T-helper 1 cell treated with Interleukin-12 subunit alpha and Interleukin-12 subunit beta and Interleukin-4 antibody, amounts not matched to agents 30 μg/mL and 1 μg/mL, for 36 hours (primary cell): ENCODE results near the gene IL17RB.
A peak's percentile ranks its signal among the peaks of the same experiment; 100 is the strongest.

Experiments used
- H3K27ac Mint-ChIP-seq: one replicate; pipeline ENCODE4 v1.8.0; 2021; ENCODE audit warnings: mild to moderate bottlenecking, mixed read lengths
- H3K27me3 Mint-ChIP-seq: one replicate; pipeline ENCODE4 v1.8.0; 2021; ENCODE audit warnings: low read depth, mixed read lengths
- H3K36me3 Mint-ChIP-seq: one replicate; pipeline ENCODE4 v1.8.0; 2021; ENCODE audit warnings: low read depth, mixed read lengths
- H3K4me1 Mint-ChIP-seq: one replicate; pipeline ENCODE4 v1.8.0; 2021; ENCODE audit warnings: low read depth, mixed read lengths
- H3K4me3 Mint-ChIP-seq: one replicate; pipeline ENCODE4 v1.8.0; 2021; ENCODE audit warnings: mild to moderate bottlenecking, moderate library complexity, mixed read lengths
- H3K9me3 Mint-ChIP-seq: one replicate; pipeline ENCODE4 v1.8.0; 2021; ENCODE audit warnings: mixed read lengths

Gene IL17RB, protein sequence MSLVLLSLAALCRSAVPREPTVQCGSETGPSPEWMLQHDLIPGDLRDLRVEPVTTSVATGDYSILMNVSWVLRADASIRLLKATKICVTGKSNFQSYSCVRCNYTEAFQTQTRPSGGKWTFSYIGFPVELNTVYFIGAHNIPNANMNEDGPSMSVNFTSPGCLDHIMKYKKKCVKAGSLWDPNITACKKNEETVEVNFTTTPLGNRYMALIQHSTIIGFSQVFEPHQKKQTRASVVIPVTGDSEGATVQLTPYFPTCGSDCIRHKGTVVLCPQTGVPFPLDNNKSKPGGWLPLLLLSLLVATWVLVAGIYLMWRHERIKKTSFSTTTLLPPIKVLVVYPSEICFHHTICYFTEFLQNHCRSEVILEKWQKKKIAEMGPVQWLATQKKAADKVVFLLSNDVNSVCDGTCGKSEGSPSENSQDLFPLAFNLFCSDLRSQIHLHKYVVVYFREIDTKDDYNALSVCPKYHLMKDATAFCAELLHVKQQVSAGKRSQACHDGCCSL

DNA sequence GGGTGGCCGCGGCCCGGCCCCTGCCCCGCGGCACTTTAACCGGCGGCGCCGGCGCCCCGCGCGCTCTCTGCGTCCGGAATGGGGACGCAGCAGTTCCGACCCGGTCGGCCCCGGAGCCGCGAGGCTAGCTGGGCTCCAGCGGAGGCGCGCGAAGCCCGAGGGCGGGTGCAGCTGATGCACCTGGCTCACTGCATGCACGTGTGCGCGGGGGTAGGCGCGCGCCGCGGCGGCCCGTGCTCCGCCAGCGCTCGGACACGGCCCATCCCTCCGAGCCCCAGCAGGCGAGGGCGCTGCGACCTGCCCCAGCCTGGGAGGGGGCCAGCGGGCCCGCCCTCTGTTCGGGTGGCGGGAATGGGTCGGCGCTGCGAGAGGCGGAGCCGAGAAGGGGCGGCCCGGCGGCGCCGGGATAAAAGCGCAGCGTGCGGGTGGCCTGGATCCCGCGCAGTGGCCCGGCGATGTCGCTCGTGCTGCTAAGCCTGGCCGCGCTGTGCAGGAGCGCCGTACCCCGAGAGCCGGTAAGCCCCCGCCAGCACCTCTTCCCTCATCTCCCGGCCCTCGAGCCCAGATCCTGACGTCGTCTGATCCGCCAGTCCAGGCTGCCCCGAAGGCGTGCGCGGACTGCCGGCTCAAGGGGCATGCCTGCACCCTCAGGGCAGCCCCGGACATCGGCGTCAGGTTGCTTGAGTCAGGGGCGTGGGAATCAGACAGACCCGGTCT is at the start of gene IL17RB, which contains the start of gene CHDH:
Gene IL17RB (plus strand): TSS at position 435 of the 717 bp plus-strand sequence. CDS start 21 bp downstream, at position 456.
Gene CHDH (minus strand): TSS at position 286 of the 717 bp plus-strand sequence. CDS start 22,411 bp downstream, outside the sequence.
- H3K4me3 Mint-ChIP-seq, result peak within 1 kb of the TSS; percentile 63
- no peak within 1 kb of the TSS for H3K27ac Mint-ChIP-seq
- H3K36me3 Mint-ChIP-seq, result no peaks in the 10 kb centered on the region
- no peaks in the 10 kb centered on the region for H3K4me1 Mint-ChIP-seq
- H3K9me3 Mint-ChIP-seq, result no peaks in the 10 kb centered on the region
- peaks cover 67% of the 10 kb centered on the region for H3K27me3 Mint-ChIP-seq

DNA sequence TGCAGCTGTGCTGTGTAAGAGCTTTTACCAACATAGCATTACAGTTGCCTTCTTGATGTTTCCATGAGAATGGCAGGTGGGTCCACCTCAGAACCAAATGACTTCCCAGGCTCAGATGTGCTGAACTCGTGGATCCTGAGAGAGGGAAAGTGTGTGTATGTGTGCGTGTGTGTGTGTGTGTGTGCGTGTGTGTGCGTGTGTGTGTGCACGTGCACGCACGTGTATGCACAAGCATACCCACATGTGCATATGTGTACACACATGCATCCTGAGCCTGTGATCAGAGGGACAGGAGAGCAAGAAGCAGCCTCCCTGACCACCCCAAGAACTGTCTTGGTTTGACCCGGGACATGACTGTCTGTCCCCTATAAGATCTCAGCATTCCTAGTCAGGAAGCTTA is 48.2 kb upstream of the IL17RB start:
- Mint-ChIP-seq H3K27ac (no peak overlapping the region), H3K4me3 (no peak overlapping the region), H3K36me3 (no peaks in the 10 kb centered on the region), H3K4me1 (no peaks in the 10 kb centered on the region), H3K9me3 (no peaks in the 10 kb centered on the region), H3K27me3 (peaks cover 12% of the 10 kb centered on the region)

DNA sequence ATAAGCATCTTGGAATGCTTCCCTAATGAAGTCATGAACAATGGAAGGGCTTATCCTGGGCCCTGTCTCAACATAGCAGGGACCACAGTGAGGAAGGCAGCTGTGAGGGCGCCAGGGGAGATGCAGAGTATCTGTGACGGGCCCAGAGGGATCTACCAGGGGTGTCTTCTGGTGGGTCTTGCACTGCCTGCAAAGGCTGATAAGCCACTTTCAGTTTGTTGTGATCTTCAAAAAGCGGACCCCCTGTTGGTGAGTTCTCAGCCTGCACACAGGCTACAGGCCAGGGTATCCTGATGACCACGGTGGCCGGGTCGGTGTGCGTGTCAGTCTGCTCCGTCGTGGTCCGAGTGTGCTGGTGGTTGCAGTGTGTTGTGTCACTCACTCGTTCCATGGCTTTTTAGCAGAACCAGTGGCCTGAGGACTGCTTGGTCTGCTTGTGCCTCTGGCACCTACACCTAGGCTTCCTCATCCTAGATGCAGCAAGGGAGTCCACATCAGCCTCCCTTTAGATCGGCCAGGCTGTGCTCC is 47.0 kb upstream of the IL17RB start:
- no peaks in the 10 kb centered on the region for H3K9me3 Mint-ChIP-seq

DNA sequence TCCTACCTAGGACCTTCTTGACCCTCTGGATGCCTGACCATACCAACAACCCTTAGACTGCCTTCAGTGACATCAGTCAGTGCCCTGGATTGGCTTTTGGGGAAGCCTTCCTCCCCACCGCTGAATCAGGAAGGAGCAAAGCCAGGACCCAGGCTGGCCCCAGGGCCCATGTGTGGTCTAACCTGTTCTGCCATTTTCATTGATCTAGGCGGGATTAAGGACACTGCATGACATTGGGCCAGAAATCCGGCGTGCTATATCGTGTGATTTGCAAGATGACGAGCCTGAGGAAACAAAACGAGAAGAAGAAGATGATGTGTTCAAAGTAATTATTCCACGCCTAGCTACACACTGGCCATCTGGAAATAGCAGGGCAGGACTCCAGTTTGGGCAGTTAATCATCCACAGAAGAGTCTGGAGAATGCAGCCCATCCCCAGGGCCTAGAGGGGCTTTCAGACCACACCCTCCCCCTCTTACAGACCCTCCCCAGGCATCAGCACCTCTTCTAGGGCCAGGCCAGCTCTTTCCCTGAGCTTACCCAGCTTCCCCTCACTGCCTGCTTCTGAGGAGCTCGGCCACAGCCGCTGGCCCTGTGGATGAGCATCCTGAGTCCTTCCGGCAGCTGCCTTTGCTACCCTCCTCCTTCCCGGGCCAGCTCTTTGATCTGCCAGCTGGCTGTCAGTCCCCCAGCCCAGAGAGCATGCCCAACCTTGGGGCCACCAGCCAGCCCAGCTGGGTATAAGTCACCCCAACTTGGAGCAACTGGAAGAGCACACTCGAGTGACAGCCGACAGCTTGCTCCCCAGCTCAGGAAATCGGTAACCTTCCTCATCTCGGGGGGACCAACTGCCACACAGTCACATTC is 46.1 kb upstream of the IL17RB start:
- no peak overlapping the region for H3K27ac Mint-ChIP-seq
- peaks cover 7% of the 10 kb centered on the region for H3K27me3 Mint-ChIP-seq
- H3K9me3 Mint-ChIP-seq, result no peaks in the 10 kb centered on the region
- no peaks in the 10 kb centered on the region for H3K36me3 Mint-ChIP-seq
- no peak overlapping the region for H3K4me3 Mint-ChIP-seq
- no peaks in the 10 kb centered on the region for H3K4me1 Mint-ChIP-seq

More for the DNA sequence above, 47.0 kb upstream of the IL17RB start:
- Mint-ChIP-seq H3K36me3 (no peaks in the 10 kb centered on the region), H3K27me3 (peaks cover 12% of the 10 kb centered on the region), H3K27ac (no peak overlapping the region), H3K4me3 (no peak overlapping the region), H3K4me1 (no peaks in the 10 kb centered on the region)

DNA sequence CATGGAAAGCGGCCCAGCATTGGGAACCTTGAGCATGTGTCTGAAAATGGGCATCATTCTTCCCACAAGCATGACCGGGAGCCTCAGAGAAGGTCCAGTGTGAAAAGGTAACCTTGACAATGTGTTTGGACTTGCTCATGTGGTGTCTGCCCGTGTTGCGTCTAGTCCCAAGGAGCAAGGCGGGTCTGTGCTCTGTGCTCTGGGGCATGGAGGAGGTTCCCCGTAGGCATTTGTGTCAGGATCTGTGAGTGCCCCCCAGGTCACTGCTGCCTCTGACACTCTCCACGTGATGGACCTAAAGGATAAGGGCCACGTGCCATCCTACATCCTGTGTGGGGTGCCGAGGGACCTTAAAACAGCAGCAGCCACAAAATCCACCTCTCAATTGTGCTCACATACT is 45.0 kb upstream of the IL17RB start:
- H3K36me3 Mint-ChIP-seq, result no peaks in the 10 kb centered on the region
- peaks cover 7% of the 10 kb centered on the region for H3K27me3 Mint-ChIP-seq
- no peak overlapping the region for H3K27ac Mint-ChIP-seq
- H3K9me3 Mint-ChIP-seq, result no peaks in the 10 kb centered on the region
- H3K4me3 Mint-ChIP-seq, result no peak overlapping the region
- no peaks in the 10 kb centered on the region for H3K4me1 Mint-ChIP-seq

DNA sequence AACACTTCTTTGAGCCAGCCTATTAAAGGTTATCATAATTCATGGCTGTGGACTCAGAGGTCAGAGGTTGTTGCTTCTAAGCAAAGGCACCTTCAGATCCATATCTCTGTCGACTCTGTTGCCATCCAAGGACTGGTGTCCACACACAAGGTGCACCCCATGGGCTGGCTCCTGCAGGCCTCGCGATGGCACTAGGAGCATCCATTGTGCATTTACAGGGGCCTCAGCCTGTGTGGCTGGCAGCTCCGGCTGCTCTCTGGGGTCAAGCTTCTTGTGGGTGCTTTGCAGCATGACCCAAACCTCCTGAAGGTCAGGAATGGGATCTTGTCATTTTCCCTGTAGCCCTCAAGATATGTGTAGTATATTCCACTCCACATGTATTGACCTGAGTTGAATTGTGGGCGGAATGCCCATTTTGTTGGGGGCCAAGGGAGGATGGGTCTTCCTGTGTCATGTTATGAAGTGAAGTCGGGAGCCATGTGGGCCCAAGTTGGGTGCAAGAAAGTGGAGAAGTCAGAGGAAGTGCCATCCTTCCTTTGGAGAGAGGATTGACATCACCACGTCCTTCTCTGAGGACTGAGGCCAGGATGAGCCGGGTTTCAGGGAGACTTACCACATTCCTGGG is 44.0 kb upstream of the IL17RB start:
- Mint-ChIP-seq H3K27ac (no peak overlapping the region), H3K4me1 (no peaks in the 10 kb centered on the region), H3K27me3 (peaks cover 2% of the 10 kb centered on the region), H3K4me3 (no peak overlapping the region), H3K9me3 (no peaks in the 10 kb centered on the region), H3K36me3 (no peaks in the 10 kb centered on the region)

DNA sequence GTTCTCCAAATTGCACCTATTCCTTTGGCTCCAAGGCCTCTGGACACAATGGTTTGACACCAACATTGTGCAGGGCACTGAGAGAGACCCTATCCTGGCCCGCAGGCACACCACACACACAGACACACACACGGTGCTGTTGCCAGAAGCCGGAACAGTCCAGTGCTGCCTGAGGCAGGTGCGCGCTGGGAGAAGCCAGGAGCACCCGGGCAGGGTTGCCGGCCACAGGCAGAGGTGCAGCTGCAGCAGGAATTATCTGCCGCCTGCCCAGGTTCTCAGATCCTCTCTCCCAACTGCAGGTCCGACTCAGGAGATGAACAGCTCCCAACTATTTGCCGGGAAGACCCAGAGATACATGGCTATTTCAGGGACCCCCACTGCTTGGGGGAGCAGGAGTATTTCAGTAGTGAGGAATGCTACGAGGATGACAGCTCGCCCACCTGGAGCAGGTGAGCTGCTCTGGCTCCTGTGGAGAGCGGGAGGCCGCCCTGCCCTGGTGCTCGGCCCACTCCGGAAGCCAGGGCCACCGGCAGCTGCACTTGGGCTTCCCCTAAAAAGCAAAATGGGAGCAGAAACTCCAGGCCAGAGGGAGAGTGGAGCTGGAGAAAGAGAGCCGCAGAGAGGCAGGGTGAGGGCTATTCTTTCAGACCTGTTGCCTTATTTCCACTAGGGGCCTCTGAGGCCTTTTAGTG is 43.1 kb upstream of the IL17RB start:
- Mint-ChIP-seq H3K27me3 (no peaks in the 10 kb centered on the region), H3K4me1 (no peaks in the 10 kb centered on the region), H3K4me3 (no peak overlapping the region), H3K9me3 (no peaks in the 10 kb centered on the region), H3K27ac (no peak overlapping the region), H3K36me3 (no peaks in the 10 kb centered on the region)

DNA sequence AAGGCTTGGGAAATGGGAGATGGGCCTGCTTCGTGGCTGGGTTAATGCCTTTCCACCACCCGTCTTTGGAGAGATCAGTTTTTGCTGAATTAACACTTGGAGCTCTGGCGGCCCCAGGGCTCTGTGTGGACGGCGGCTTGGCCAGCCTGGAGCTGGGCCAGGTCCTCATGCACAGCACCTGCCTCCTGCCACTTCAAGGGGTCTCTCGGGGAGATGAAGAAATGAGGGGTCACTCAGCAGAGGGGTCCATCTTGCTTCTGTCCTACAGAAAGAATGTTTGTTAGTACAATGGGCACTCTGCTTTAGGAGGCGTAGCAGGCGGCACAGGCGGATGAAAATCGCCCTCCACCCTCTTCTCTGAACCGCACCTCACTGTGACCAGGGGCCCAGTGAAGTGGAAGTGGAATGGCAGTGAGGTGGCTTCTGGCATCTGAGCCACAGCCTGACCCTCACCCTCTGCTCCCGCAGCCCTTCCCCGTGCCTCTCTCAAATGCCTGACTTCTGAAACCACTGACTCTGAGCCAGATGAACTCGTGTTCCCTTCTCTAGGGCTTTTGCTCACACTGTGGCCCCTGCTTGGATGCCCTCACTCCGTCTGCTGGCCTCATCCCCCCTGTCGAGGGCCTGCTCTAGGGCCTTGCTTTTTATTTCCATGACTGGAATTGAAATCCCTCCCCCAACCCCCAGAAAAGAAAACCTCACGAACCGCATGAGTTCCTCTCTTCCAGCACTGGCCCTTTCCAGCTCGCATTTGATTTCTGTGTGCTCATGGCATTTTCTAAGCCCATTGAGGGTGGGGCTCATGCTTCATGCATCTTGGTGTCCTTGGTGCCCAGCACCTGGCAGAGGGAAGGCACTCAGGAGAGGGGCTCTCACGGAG is 42.3 kb upstream of the IL17RB start:
- H3K9me3 Mint-ChIP-seq, result no peaks in the 10 kb centered on the region
- H3K27me3 Mint-ChIP-seq, result no peaks in the 10 kb centered on the region
- H3K36me3 Mint-ChIP-seq, result no peaks in the 10 kb centered on the region
- no peak overlapping the region for H3K27ac Mint-ChIP-seq
- H3K4me1 Mint-ChIP-seq, result no peaks in the 10 kb centered on the region
- no peak overlapping the region for H3K4me3 Mint-ChIP-seq

DNA sequence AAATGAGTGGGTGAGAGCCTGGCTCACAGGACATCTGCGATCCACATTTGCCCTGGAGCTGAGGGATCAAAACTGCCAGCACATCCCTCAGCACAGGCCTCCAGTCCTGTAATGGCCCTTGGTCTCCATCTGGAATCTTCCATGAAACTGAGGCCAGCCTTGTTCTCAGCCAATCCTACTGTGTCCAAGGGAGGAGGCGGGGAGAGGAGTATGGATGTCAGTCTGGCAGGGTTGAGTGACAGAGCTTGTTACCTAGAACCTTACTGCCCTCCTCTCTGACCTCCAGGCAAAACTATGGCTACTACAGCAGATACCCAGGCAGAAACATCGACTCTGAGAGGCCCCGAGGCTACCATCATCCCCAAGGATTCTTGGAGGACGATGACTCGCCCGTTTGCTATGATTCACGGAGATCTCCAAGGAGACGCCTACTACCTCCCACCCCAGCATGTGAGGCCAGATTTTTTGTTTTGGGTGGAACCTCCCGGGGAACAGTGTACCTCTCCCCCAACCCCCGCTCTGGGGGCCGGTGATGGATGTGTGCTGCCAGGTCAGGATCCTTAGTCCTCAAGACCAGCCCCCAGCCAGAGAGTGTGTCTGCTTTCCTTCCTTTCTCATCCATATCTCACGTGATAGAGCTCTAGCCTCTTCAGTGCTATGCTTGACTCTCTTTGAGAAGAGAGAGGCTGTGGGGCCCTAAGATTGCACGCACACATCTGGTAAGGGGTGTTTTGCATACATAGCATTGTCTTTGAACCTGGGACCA is 41.5 kb upstream of the IL17RB start:
- Mint-ChIP-seq H3K9me3 (no peaks in the 10 kb centered on the region), H3K36me3 (no peaks in the 10 kb centered on the region), H3K27me3 (no peaks in the 10 kb centered on the region), H3K4me1 (no peaks in the 10 kb centered on the region), H3K27ac (no peak overlapping the region), H3K4me3 (no peak overlapping the region)

DNA sequence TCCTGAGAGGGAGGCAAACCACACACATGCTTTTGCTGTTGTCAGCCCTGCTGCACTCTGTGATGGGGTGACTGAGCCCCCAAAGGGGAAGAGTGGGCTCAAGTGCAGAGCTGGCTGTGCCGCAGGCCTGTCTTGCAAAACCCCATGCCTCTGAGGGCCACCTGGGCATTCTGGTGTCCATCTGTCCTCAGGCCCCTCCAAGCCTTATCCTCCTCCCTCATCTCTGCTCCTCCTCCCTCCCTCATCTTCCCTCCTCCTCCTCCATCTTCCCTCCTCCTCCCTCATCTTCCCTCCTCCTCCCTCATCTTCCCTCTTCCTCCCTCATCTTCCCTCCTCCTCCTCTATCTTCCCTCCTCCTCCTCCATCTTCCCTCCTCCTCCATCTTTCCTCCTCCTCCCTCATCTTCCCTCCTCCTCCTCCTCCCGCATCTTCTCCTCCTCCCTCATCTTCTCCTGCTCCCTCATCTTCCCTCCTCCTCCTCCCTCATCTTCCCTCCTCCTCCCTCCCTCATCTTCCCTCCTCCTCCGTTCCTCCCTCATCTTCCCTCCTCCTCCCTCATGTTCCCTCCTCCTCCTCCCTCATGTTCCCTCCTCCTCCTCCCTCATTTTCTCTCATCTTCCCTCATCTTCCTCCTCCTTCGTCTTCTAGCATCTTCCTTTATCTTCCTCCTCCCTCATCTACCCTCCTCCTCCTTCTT is 40.8 kb upstream of the IL17RB start:
- Mint-ChIP-seq H3K4me3 (no peak overlapping the region), H3K27me3 (no peaks in the 10 kb centered on the region), H3K4me1 (no peaks in the 10 kb centered on the region), H3K36me3 (no peaks in the 10 kb centered on the region), H3K9me3 (no peaks in the 10 kb centered on the region), H3K27ac (no peak overlapping the region)

DNA sequence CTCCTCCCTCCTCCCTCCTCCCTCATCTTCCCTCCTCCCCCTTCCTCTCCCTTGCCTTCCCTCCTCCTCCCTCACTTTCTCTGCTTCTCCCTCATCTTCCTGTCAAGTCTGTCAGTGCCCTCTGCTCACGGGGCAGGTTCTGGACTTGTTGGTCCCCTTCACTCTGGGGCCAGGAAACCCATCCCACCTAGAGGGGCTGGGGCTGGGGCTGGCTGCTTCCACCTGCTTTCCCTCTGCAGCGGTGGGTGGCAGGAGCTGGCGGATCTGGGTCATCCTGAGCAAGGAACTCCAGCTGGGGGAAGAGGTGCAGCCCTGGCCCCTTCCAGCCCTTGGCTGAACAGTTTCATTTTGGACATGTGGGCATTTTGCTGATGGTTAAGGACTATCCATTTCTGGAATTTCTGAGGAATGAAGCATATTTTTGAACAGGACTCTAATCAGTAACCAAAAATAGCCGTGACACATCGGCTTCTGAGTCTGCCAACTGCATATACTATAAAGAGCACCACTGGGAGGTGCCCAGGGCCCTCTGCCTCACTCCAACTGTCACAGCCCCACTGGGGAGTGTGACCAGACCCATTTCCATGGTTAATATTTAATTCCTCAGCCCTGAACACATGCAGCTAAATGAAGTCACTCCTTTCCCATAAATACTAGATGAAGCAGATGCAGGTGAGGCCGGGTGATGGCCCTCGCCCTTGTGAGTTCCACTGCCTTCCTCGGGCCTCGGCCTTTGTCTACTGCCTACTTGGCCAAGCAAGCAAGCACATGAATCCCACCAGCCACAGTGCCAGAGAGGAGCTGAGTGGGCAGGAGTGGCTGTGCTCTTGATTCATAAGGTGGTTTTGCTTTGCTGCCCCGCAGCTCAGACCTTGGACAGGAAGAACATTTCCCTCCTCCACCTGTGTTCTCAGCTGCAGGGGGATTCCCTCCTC is 39.9 kb upstream of the IL17RB start:
- H3K4me3 Mint-ChIP-seq, result no peak overlapping the region
- no peaks in the 10 kb centered on the region for H3K4me1 Mint-ChIP-seq
- no peaks in the 10 kb centered on the region for H3K27me3 Mint-ChIP-seq
- H3K36me3 Mint-ChIP-seq, result no peaks in the 10 kb centered on the region
- no peaks in the 10 kb centered on the region for H3K9me3 Mint-ChIP-seq
- H3K27ac Mint-ChIP-seq, result no peak overlapping the region
